Prostate gland (tissue), 2 donors: ENCODE data around the gene TMEM181.

Source experiments
- CTCF ChIP-seq, 4 experiments: fragments of 200-600 bp in 2 of 4; fragments of 450-650 bp in 2 of 4; sonication (generic) in 2 of 4; IDR thresholded peaks; 1 replicate in 3 of 4; 2 replicates in 1 of 4; pipeline ENCODE4 v1.5.1; 2016 to 2019; ENCODE audit warnings: antibody characterized with exemption in 4 of 4, mild to moderate bottlenecking in 2 of 4, moderate library complexity in 2 of 4
- POLR2A ChIP-seq: fragments of 450-650 bp; IDR thresholded peaks from one replicate; pipeline ENCODE4 v1.6.1; 2016; ENCODE audit warnings: antibody characterized with exemption, mild to moderate bottlenecking
- POLR2AphosphoS5 ChIP-seq: sonication (generic); formaldehyde crosslinking; IDR thresholded peaks from one replicate; pipeline ENCODE4 v1.6.1; 2017; ENCODE audit warnings: antibody characterized with exemption

- no peak for TF ChIP-seq CTCF (IDR thresholded peaks at IDR 0.05)
- no peak for TF ChIP-seq POLR2AphosphoS5
- no peak for TF ChIP-seq POLR2A
These were observed 47.0 kb downstream of the TMEM181 start for GRCh38 chr6:158606935-158607334.
